T-helper 22 cell (primary cell): Measurements from ENCODE around the gene CEP72.

Experiments used
- DNase-seq: peaks from one replicate; pipeline ENCODE4 v3.0.0-alpha.2; 2020; ENCODE audit warnings: low read depth

Gene CEP72

DNA sequence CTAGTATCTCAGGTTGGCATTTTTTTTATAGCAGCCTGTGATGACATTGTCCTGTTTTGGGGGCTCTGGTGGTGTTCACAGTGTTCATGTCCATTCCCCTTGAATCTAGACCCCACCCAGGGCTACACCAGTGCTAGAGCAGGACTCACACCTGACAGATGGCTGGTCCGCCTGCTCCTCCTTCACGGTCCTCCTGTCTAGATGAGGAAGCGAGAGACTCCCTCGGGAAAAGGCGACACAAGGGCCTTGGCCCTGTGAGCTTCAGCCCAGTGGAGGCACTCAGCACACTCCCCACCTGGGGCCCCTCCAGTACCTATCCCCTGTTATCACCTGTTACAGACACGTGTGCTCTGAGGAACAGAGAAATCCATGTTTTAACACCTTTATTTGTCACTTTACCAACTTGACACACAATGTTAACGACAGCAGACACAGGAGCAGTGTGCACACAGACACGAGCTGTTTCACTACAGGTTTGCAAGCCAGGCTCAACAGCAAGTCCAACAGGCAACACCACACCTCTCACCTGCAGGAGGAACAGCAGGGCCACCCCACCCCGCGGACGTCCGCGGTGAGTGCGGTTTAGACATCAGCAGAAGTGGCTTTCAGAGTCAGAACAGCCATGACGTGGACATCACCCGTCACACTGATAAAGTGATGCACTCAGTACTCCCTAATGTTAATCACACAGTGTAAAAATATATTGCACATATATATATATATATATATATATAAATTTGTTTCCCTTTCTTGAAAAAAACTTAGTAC is 47.5 kb downstream of the CEP72 start:
- DNase-seq = no peak

- DNase-seq = no peak
Measured at GRCh38 chr5:660491-661030, 48.4 kb downstream of the CEP72 start.

DNA sequence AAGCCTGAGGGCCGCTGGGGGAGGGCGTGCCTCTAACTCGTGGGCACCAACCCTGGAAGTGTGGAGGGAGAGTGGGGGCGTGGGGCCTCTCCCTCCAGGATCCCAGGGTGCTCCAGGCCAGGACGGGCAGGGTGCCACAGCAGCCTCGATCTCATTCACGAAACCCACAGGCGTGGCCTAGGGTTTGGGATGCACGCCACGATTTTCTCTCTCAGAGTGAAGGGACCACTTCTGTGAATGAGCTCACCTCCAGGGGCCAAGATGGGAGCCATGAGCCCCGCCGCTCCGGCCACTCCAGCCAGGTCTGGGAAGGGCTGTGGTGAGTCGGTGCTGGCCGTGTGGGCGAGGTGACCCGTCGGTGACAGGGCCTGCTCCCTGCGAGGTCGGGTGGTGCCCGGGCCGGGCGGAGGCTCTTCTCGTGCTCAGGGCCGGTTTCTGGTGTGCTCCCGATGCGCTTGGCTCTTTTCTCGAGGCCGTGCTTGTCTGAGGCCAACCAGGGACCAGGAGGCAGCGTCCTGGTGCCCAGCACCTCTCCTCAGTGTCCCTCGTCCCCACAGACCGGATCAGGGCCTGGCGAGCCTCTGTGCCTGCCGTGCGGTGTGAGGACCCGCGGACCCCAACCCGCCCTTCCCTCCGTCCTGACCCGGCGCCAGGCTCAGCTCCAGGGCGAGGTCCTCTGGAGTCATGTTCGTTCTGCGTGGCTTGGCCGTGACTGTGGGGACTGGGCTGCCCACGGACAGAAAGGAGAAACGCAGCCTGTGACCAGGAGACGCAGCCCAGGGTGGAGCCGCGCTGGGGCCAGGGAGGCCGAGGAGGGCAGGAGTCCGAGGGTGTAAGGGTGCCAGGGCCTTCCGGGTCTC is 50.0 kb downstream of the CEP72 start:
- no peak for DNase-seq

GRCh38 chr5:662751-663435 is 50.8 kb downstream of the CEP72 start:
- DNase-seq = no peak

DNA sequence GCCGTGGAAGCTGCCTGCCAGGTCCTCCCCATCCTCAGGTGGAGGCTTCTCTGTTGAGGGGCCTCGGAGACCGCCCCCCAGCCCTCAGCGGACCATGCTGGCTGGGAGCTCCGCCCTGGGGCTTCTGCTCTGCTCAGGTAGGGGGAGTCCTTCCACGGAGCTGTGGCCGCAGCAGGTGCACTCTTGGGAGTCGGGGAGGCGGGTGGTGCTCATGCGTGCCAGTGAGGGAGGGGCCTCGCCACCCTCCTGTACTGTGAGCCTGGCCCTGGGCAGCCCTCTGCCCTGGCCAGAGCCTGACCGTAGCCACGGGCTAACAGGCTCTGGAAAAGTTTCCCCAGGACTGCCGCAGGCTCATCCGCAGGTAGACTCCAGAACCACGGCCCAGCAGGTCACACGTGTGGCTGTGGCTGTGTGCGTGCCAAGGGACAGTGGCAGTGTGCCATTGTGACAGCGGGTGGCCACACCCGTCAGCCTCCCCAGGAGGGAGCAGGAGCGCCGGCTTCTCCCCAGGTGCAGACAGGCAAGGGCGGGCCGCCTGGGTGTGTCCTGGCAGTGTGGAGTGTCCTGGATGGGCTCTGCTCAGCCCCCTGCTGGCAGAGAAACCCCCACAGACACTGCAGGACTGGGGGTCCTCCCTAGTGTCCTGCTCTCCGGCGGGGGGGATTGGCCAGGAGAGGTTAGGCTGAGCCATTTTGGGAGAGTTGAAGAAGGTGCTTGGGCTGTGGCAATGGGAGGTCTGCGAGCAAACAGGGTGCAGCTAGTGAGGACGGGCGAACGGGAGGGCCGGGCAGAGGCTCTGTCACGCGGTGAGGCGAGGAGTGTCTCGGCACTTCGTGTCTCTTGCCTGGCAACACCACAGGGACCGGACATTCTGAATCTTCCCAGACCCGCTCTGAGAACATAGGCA is 51.5 kb downstream of the CEP72 start:
- DNase-seq = no peak

DNA sequence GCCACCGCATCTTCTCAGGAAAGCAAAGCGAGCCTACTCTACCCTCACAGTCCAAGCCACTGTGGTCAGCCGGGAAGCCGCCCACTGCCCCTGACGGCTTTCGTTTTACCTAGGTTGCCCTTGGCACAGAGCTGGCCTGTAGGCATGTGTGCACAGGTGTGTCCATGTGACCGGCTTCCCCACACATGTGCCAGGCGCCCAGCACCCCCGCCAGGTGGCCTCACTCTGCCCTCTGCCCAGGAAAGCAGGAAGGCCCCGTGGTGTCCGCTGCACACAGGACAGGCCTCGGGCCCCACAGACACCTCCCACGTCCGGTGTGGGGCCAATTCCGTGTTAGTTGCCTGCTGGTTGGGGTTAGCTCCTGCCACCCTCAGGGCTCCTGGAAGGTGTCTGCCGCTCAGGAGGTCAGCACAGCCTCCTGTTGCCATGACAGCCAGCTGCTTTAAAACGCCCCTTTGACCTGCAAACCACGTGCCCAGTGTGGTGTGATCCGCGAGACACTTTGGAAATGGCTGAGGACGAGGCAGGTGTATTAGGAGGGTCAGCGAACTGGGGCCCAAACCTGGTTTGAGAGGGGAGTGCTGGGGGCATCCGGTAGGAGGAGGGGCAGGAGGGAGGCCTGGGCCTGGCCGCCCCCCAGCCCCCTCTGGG is 52.3 kb downstream of the CEP72 start:
- no peak for DNase-seq

DNA sequence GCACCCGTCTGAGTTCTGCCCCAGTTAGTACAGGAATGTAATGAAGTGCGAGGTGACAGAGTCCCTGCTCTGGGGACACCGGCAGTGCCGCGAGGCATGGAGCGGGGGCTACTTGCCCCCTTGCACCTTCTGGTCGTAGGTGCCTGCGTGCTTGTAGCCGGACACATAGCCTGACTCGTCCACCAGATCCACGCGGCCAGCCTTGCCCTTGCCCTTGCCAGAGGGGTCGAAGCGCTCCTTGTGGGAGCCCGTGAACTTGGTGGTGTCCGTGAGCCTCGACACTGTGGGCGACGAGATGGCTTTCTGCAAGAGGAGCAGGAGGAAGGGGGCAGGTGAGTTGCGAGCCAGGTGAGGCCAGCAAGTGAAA is 52.8 kb downstream of the CEP72 start:
- DNase-seq = no peak

GRCh38 chr5:665541-665955 is 53.4 kb downstream of the CEP72 start:
- DNase-seq = no peak

DNA sequence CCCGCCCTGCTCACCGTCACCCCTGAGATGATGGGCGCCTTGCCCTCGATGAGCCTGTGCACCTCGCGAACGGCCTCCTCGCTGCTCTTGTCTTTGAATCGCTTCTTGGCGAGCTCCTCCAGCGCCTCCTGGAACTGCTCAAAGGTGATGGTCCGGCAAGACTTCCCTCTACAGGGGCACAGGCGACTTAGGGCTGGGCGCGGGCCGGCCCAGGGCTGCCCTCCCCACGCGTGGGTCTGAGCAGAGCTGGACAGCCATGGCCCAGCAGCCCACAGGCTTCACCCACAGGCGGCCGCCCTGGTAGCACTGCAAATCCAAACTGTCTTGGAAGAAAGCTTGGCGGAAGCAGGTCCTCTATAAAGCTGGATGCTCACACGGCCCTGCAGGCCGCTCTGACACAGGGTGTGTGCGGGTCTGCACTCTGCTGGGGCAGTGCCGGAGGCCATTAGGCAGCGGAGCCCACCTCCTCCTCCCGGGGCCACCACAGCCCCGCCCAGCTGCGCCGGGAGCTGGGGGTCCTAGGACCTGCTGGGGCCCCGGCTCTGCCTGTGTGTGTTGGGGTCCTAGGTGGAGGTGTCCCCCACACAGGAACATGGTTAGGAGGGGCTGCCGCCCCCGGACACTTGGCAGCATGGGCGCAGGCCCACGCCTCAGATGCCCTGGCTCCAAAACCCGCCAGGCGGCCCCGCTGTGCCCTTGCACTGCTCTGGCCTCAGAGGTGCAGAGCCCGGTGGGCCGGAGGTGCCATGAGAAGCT is 54.0 kb downstream of the CEP72 start:
- DNase-seq = no peak

GRCh38 chr5:666816-667498 is 54.8 kb downstream of the CEP72 start:
- no peak for DNase-seq

GRCh38 chr5:668283-668995 is 56.3 kb downstream of the CEP72 start:
- no peak for DNase-seq

DNA sequence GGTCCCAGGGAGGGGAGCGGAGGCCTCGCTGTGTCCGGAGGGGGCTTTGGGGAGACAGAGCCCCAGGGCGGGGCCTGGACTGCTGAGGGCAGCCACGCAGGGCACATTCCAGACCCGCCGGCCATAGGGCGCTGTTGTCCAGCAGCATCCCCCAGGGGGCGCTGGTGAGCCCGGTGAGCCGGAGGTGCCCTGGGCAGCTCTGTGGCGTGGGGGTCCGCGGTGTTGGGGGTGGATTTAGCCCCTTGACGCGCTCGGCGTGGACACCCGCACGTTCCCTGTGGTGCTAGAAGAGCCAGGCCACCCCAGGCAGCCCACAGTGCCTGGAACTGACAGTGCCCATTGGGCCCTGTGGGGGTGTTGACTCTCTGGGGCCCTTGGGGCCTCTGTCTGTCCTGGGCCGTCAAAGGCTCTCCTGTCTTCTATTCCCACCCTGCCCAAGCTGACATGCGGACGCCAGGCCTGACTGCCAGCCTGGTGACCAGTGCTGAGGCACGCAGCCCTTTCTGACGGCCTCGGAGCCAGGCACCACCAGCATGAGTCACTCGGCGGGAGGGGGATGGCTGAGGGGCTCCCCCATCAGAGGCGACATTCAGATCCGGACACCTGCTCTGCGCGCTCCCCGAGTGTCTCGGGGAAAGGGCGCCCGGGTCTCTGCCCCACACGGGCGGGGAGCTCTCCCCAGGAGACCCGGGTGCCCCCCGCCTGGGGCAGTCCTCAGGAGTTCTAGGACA is 57.1 kb downstream of the CEP72 start:
- DNase-seq = no peak

GRCh38 chr5:669842-670395 is 57.8 kb downstream of the CEP72 start:
- DNase-seq = no peak

- no peak for DNase-seq
Measured at GRCh38 chr5:670396-671270, 58.5 kb downstream of the CEP72 start.

DNA sequence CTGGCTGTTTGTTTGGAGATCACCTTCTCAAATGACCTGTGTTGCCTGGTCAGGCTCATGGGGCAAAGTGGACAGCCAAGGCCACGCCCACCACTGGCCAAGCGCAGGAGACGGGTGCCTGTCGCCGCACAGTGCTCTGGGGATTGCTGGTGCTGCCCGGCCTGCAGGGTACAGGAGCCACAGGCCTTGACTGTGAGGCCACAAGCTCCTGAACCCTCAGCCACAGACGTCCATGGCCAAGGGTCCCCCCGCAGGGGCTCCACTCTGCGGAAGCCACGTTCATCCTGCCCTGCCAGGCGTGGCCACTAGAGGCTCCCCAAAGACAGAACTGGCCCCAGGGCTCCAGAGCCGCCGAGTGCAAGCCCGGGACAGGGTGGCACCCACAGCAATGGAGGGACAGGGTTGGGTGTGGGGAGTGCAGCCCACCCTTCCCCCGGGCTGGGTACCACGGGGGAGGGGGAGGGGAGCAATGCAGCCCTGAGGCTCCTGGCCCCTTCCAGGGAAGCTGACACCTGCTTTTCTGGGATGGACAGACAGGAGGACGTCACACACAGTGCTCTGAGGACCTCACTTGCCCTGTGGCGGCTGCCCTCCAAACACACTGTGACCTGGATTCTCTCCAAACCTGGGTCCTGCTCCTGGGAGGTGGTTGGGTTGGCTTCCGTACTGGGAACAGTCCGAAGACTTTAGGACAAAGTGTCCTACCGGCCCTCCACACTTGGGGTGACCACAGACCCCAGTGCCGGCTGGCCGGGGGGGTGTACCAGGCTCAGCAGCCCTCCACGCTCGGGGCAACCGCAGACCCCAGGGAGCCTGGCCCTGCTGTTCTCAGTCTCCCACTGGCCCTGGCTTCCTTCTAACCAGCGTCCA is 59.6 kb downstream of the CEP72 start:
- DNase-seq = peak; percentile 45
